GM12865 (cell line): Measurements from ENCODE around the gene GRID1.

Experiments used
- DNase-seq: peaks from one replicate; pipeline ENCODE4 v3.0.0; 2010; ENCODE audit warnings: low read depth
- H3K4me3 ChIP-seq: 2 replicates; pipeline ENCODE4 v1.5.1; 2011; ENCODE audit warnings: mild to moderate bottlenecking, low read depth, low read length, control low read depth
- CTCF ChIP-seq: IDR thresholded peaks from 2 replicates; pipeline ENCODE4 v1.5.1; 2011; ENCODE audit warnings: low read length, control low read depth, low read depth, inconsistent platforms; ENCODE audit not compliant: insufficient read depth; ENCODE audit errors: missing control alignments

GRID1 gene

GRCh38 chr10:86048973-86049372, 317.6 kb downstream of the GRID1 start:
- H3K4me3 ChIP-seq: no peak overlapping the region
- no peak for DNase-seq
- TF ChIP-seq CTCF: no peak

DNA sequence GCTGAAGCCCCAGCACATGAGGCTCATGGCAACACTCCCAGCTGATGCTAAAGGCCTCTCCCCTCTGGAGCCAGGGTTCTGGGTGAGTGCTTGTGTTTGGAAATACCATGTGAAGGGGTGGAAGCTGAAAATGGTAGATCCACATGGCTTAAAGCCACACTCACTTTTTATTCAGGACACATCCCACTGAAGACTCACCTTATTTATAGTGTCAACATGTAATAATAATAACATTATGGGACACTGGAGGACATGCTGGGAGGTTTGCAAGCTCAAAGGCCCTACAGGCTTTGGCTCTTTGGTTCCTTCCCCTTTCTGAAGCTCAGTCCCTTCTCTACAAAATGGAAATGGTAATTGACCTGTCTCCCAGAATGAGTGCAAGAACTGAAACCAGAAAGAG, 318.0 kb downstream of the GRID1 start:
- DNase-seq: no peak
- H3K4me3 ChIP-seq: no peak overlapping the region
- TF ChIP-seq CTCF: no peak

GRCh38 chr10:86047588-86047987, 319.0 kb downstream of the GRID1 start:
- H3K4me3 ChIP-seq: no peak overlapping the region
- DNase-seq: peak; percentile 18
- TF ChIP-seq CTCF: no peak

DNA sequence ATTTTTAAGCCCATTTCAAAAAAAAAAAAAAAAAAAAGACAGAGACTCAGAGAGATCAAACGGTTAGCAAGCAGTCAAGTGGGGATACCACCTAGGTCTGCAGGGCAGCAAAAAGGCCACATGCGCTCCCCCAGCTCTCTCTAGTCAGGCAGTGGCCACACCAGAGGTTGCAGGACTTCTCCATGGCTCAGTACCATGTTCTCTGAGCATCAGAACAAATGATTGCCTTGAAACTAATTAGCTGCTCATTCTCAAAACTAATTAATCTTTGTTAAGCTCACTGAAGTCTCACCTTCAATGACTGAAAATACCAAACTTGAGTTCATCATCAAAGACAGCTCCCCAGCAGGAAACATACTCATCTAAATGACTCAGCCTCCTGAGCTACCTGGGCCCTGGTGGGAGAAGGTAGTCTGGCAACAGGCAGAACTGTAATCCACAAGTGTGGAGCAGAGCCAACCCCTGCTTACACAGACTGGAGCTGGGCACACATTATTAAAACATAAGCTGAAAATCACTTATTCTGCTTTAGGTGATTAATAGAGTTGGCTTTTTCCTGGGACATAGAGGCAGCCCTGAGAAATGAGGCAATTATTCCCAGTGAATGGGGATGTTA, 319.6 kb downstream of the GRID1 start:
- TF ChIP-seq CTCF: no peak
- no peak overlapping the region for H3K4me3 ChIP-seq
- DNase-seq: no peak

DNA sequence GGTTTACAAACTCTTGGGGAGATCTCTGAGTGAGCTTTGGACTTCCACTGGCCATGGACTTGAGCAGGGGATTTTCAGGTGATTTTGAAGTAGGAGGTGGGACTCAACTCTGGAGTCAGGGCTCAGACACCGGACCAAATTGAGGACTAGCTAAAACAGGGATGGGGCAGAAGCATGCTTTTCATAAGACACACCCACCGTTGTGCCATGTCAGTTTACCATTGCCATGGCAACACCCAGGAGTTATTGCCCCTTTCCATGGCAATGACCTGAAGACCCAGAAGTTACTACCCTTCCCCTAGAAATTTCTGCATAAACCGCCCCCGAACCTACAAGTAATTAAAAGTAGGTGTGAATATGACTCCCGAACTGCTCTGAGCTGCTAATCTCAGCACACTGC, 320.7 kb downstream of the GRID1 start:
- no peak for TF ChIP-seq CTCF
- DNase-seq: no peak
- H3K4me3 ChIP-seq: no peak overlapping the region

DNA sequence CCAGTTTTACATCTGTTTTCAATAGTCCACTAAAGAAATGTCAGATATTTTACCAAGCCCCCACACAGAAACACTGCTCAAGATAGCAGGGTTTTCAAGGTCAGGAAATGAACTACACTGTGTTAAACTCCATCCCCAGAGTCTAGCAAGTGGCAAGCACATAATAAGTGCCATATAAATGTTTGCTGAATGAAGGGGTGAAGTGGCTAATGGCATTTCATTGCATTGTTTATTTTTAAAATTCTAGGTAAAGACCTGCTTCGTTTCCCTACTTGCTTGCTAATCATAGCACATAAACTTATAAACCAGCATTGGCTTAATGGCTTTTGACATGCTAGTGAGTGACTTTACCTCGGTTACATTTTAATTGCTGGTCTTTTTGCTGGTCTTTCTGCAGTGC, 322.6 kb downstream of the GRID1 start:
- DNase-seq: no peak
- no peak for TF ChIP-seq CTCF

DNA sequence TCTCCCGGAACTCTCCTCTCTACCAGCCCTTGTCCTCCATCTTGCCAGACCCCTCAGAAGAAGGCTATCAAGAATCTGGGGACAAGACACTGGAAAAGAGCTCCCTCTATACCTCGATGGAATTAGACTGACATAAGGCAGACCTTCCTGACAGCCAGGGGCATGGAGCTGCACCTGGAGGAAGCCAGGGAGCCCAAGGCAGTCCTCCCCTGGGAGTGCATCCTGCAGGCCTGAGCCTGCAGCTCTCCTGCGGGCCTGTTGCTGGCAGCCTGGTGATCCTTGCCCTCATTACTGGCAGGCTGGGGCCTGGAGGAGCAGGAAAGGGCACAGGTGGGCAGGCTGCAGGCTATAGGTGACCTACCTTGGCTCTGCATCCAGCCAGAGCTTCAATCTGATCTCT, 323.4 kb downstream of the GRID1 start:
- no peak overlapping the region for H3K4me3 ChIP-seq
- no peak for TF ChIP-seq CTCF
- no peak for DNase-seq

More for the DNA sequence above, 322.6 kb downstream of the GRID1 start:
- H3K4me3 ChIP-seq: no peak overlapping the region
